ENCODE data around the gene STK32B. TPM values are rescaled to one million over a fixed set of nuclear protein-coding genes. Genes with fewer than 3 reads are reported as not detected.
A peak's percentile ranks its signal among the peaks of the same experiment; 100 is the strongest.

STK32B gene
- total and polyA plus RNA-seq, 9 of the 15 experiments (the other 6 are each of a cell fraction or from before 2014, with no cell fraction given) = 0.03 to 0.20 (median 0.07) TPM; not detected in 2

GRCh38 chr4:5037553-5038551, 13.4 kb upstream of the STK32B start (continued):
- TF ChIP-seq ARID3A (IDR thresholded peaks at IDR 0.05; ENCODE audit: borderline replicate concordance, low read depth, low read length) (no peak), RBM15 (IDR thresholded peaks at IDR 0.05; ENCODE audit: insufficient read depth, low read length) (no peak), MEF2A (IDR thresholded peaks at IDR 0.05; ENCODE audit: control insufficient read depth, low read depth, low read length) (no peak), ZNF282 (CRISPR knock-in tag; IDR thresholded peaks at IDR 0.05) (no peak), UBTF (IDR thresholded peaks at IDR 0.05; ENCODE audit: borderline replicate concordance in 1 of 2, low read depth in 2 of 2, low read length in 2 of 2) (0 out of 4 replicates have a peak, but pooled peaks of 1 of the 2 experiments have one; percentile 14), TARDBP (IDR thresholded peaks at IDR 0.05) (no peak), ZNF274 (IDR thresholded peaks at IDR 0.05; ENCODE audit: borderline replicate concordance, low read depth, low read length) (no peak), KLF6 (CRISPR knock-in tag; IDR thresholded peaks at IDR 0.05; ENCODE audit: borderline replicate concordance) (no peak), CBFA2T3 (IDR thresholded peaks at IDR 0.05) (peak; percentile 88), MAX (CRISPR knock-in tag; IDR thresholded peaks at IDR 0.05) (no peak), SP1 (CRISPR knock-in tag; IDR thresholded peaks at IDR 0.05) (no peak), ZBTB17 (CRISPR knock-in tag; IDR thresholded peaks at IDR 0.05) (no peak), ZFP36 (IDR thresholded peaks at IDR 0.05; ENCODE audit: low read depth, low read length, partially characterized antibody) (no peak), CSDE1 (IDR thresholded peaks at IDR 0.05) (no peak), BRCA1 (IDR thresholded peaks at IDR 0.05) (no peak), BRCA1 (CRISPR knock-in tag; IDR thresholded peaks at IDR 0.05) (no peak), NFE2 (IDR thresholded peaks at IDR 0.05; ENCODE audit: low read depth) (peak; percentile 77), ARID1B (IDR thresholded peaks at IDR 0.05) (peak; percentile 90), ZNF589 (CRISPR knock-in tag; IDR thresholded peaks at IDR 0.05; ENCODE audit: low read depth) (no peak), POLR2B (IDR thresholded peaks at IDR 0.05; ENCODE audit: low read depth, partially characterized antibody) (no peak), DIDO1 (tag; IDR thresholded peaks at IDR 0.05; ENCODE audit: low read depth) (no peak), RBBP5 (IDR thresholded peaks at IDR 0.05; ENCODE audit: borderline replicate concordance, insufficient read depth, low read length, poor library complexity, severe bottlenecking) (no peak), ARID3B (CRISPR knock-in tag; IDR thresholded peaks at IDR 0.05; ENCODE audit: borderline replicate concordance) (no peak)
